Gastroesophageal sphincter (tissue), 4 donors: ENCODE measurements around the gene DZANK1. TPM values are rescaled to one million over a fixed set of nuclear protein-coding genes. Genes with fewer than 3 reads are reported as not detected.

ENCODE experiments used
- ATAC-seq: fragments of 150-250 bp; one replicate; pipeline ENCODE4 v1.9.1; 2016; ENCODE audit warnings: mild to moderate bottlenecking, moderate library complexity
- H3K27ac ChIP-seq, 4 donors: fragments of 200-600 bp; sonication (generic) in 3 of 4; 1 replicate in 3 of 4; 2 replicates in 1 of 4; pipeline ENCODE4 v1.5.1; 2016 to 2019
- H3K27me3 ChIP-seq: fragments of 200-600 bp; sonication (generic); one replicate; pipeline ENCODE4 v1.5.1; 2019
- H3K36me3 ChIP-seq, 2 donors: fragments of 200-600 bp; sonication (generic); one replicate each; pipeline ENCODE4 v1.5.1; 2019; ENCODE audit warnings: control low read depth in 1 of 2
- H3K4me1 ChIP-seq, 3 donors: fragments of 200-600 bp; sonication (generic); 1 replicate in 2 of 3; 2 replicates in 1 of 3; pipeline ENCODE4 v1.5.1; 2016 to 2019; ENCODE audit warnings: control low read depth in 2 of 3
- H3K4me3 ChIP-seq, 2 donors: fragments of 200-600 bp; sonication (generic); one replicate each; pipeline ENCODE4 v1.5.1; 2019; ENCODE audit warnings: mild to moderate bottlenecking in 1 of 2, moderate library complexity in 1 of 2
- H3K9me3 ChIP-seq, 3 donors: fragments of 200-600 bp; sonication (generic); one replicate each; pipeline ENCODE4 v1.5.1; 2017 to 2019; ENCODE audit warnings: control low read depth in 2 of 3
- EP300 ChIP-seq: sonication (generic); formaldehyde crosslinking; IDR thresholded peaks from one replicate; pipeline ENCODE4 v1.6.1; 2017; ENCODE audit warnings: antibody characterized with exemption, mild to moderate bottlenecking
- POLR2A ChIP-seq, 2 donors: fragments of 450-650 bp; IDR thresholded peaks; one replicate each; pipeline ENCODE4 v1.6.1; 2017; ENCODE audit warnings: antibody characterized with exemption in 2 of 2, mild to moderate bottlenecking in 2 of 2, moderate library complexity in 1 of 2
- POLR2AphosphoS5 ChIP-seq: sonication (generic); formaldehyde crosslinking; IDR thresholded peaks from one replicate; pipeline ENCODE4 v1.6.1; 2017; ENCODE audit warnings: antibody characterized with exemption
- WGBS, 2 donors: methylation state at CpG; one replicate each; pipeline ENCODE4 v1.1.5; 2018; ENCODE audit warnings: low coverage in 1 of 2; 5-methylcytosine and 5-hydroxymethylcytosine counted together
- total RNA-seq, 4 donors: library from RNA; depleted of rRNA; stranded (reverse); fragments of >200 nt; gene quantifications; one replicate each; pipeline ENCODE4 v1.1.0, GENCODE V29; 2016
- TF ChIP-seq, protein P1 (sequence below), 4 experiments: fragments of 200-600 bp in 2 of 4; fragments of 450-650 bp in 2 of 4; sonication (generic) in 1 of 4; IDR thresholded peaks; one replicate each; pipeline ENCODE4 v1.5.1; 2017 to 2019; ENCODE audit warnings: antibody characterized with exemption in 4 of 4, mild to moderate bottlenecking in 2 of 4, moderate library complexity in 2 of 4

The DZANK1 gene
- total RNA-seq, 4 donors from 2014 or later = 1.4 to 2.3 (median 2.0) TPM

DNA sequence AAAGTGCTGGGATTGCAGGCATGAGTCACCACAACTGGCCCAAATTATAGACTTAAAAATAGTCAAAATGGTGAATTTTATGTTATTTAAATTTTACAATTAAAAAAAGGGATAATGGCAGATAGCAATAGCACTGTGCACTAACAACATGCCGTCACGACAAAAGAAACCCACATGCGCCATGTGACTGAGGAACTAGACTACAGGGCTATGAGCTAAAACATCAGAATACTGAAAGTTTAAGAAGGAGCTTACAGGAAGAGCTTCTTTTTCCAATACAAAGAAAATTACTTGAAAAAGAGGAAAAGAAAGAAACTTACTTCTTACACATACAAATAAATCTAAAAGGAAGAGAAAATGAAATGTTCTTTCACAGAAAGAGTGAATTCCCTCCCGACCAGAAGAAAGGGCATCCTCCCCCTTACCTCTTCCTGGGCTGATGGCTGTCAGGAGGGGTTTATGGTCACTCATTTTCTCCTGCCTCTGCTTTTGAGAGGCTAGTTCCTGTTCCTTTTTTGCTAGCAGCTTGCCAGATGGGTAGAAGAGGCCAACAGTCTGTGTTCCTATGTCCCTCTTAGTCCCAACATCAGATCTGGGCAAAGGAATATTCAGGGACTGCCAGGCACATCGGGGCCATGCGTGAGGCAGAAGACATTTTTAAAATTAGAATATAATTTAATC, 54.5 kb downstream of the DZANK1 start:
- Histone ChIP-seq H3K27ac (no peak overlapping the region), H3K27me3 (no peaks in the 10 kb centered on the region), H3K9me3 (no peaks in the 10 kb centered on the region), H3K36me3 (no peaks in the 10 kb centered on the region), H3K4me1 (no peaks in the 10 kb centered on the region), H3K4me3 (no peak overlapping the region)
- TF ChIP-seq EP300 = no peak
- TF ChIP-seq POLR2A (IDR thresholded peaks at IDR 0.05) = no peak
- TF ChIP-seq, protein P1, sequence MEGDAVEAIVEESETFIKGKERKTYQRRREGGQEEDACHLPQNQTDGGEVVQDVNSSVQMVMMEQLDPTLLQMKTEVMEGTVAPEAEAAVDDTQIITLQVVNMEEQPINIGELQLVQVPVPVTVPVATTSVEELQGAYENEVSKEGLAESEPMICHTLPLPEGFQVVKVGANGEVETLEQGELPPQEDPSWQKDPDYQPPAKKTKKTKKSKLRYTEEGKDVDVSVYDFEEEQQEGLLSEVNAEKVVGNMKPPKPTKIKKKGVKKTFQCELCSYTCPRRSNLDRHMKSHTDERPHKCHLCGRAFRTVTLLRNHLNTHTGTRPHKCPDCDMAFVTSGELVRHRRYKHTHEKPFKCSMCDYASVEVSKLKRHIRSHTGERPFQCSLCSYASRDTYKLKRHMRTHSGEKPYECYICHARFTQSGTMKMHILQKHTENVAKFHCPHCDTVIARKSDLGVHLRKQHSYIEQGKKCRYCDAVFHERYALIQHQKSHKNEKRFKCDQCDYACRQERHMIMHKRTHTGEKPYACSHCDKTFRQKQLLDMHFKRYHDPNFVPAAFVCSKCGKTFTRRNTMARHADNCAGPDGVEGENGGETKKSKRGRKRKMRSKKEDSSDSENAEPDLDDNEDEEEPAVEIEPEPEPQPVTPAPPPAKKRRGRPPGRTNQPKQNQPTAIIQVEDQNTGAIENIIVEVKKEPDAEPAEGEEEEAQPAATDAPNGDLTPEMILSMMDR (IDR thresholded peaks at IDR 0.05) = no peak
- no peak for TF ChIP-seq POLR2AphosphoS5
- 72 to 83% methylated on average over 6 of the region's 6 CpGs for WGBS, 2 donors
- no peak for ATAC-seq

DNA sequence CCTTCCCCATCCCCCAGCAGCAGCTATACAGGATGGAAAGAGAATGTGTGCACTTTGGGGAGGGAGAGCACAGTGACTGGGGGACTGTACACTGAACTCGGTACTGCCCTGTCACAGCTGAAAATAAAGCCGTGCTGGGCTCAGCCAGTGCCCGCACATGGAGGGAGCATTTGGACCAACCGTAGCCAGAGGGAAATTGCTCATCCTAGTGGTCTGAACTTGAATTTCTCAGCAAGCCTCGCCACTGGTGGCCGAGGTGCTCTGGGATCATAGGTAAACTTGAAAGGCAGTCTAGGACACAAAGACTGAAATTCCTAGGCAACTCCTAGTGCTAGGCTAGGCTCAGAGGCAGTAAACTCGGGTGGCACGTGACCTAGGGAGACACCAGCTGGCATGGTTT, 61.0 kb downstream of the DZANK1 start:
- Histone ChIP-seq H3K4me1 (no peaks in the 10 kb centered on the region), H3K27ac (no peak overlapping the region), H3K9me3 (peaks cover 0 to 13% (median 0%) of the 10 kb centered on the region in 3 donors), H3K27me3 (no peaks in the 10 kb centered on the region), H3K36me3 (peaks cover 0 to 35% of the 10 kb centered on the region in 2 donors), H3K4me3 (no peak overlapping the region)
- TF ChIP-seq POLR2AphosphoS5 (no peak), POLR2A (IDR thresholded peaks at IDR 0.05) (no peak), EP300 (no peak)
- TF ChIP-seq, protein P1 (IDR thresholded peaks at IDR 0.05) = no peak
- WGBS, 2 donors = no CpG with 5 or more reads among the region's 8 CpGs
- ATAC-seq = no peak

DNA sequence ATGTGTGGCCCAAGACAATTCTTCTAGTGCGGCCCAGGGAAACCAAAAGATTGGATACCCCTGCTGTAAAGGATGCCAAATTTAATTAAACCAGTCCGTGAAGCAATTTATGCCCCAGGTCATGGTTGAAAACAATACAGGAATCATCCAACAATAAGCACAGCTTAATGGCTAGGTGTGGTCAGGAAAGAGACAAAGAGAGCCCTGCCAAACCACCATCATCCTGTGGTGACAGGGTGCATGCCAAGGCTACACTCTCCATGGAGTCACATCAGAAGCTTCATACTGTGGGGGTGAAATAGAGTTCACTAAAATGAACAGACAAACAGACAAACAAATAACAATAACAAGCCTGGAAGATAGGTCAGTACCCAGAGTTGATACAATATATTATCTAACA, 62.7 kb downstream of the DZANK1 start:
- H3K27me3 ChIP-seq = no peaks in the 10 kb centered on the region
- peaks cover 0 to 35% of the 10 kb centered on the region in 2 donors for H3K36me3 ChIP-seq
- peaks cover 0 to 13% (median 0%) of the 10 kb centered on the region in 3 donors for H3K9me3 ChIP-seq
- 69% methylated on average over 2 of the region's 2 CpGs; no CpG with 5 or more reads in 1 of the 2 donors for WGBS, 2 donors
- no peak overlapping the region for H3K4me3 ChIP-seq
- no peaks in the 10 kb centered on the region for H3K4me1 ChIP-seq
- TF ChIP-seq EP300 (no peak), POLR2A (IDR thresholded peaks at IDR 0.05) (no peak), POLR2AphosphoS5 (no peak)
- TF ChIP-seq, protein P1 (IDR thresholded peaks at IDR 0.05) = no peak
- H3K27ac ChIP-seq = no peak overlapping the region
- no peak for ATAC-seq

DNA sequence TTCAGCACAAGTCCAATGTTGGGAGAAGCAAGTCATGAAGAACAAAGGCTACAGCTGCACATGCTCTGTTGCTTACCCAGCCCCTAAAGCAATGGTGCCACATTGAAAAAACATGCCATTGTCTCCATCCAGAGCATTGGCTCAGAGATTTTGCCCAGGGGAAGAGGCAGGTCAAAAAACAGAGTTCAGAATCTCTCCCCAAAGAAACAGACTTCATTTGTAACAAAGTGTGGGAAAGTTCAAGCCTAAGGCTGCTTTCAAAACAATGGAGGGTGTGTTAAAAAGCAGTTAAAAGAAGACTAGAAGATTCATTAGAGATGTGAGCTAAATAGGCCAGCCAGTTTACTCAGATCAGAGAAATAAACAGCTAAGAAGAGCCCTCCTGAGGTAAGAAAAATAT, 63.6 kb downstream of the DZANK1 start:
- no peak for ATAC-seq
- H3K27me3 ChIP-seq = no peaks in the 10 kb centered on the region
- no peak overlapping the region for H3K4me3 ChIP-seq
- H3K27ac ChIP-seq = no peak overlapping the region
- no peaks in the 10 kb centered on the region for H3K4me1 ChIP-seq
- peaks cover 0 to 13% (median 0%) of the 10 kb centered on the region in 3 donors for H3K9me3 ChIP-seq
- H3K36me3 ChIP-seq = peaks cover 0 to 36% of the 10 kb centered on the region in 2 donors
- no peak for TF ChIP-seq EP300
- TF ChIP-seq POLR2AphosphoS5 = no peak
- no peak for TF ChIP-seq POLR2A (IDR thresholded peaks at IDR 0.05)

DNA sequence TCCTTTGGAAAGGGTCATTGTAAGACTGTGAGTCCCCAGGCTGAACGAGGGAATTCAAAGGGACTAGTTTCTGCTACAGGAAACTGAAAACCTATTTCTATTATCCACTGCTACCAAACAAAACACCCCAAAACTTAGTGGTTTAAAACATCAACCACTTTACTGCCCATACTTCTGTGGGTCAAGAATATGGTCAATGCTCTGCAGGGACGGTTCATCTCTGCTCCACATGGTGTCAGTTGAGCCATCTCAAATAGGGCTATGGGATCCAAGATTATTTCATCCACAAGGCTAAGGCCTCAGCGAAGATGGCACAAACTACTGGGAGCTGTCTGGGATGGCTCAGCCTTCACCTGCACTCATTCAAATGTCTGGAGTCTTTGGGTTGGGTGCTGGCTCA, 65.5 kb downstream of the DZANK1 start:
- H3K27ac ChIP-seq = no peak overlapping the region
- no peak overlapping the region for H3K4me3 ChIP-seq
- 95 to 100% methylated on average over 1 to 3 of the region's 3 CpGs for WGBS, 2 donors
- no peak for ATAC-seq
- peaks cover 0 to 40% of the 10 kb centered on the region in 2 donors for H3K36me3 ChIP-seq
- H3K27me3 ChIP-seq = no peaks in the 10 kb centered on the region
- H3K4me1 ChIP-seq = no peaks in the 10 kb centered on the region
- TF ChIP-seq, protein P1 (IDR thresholded peaks at IDR 0.05) = no peak
- TF ChIP-seq EP300 = no peak
- peaks cover 0 to 13% (median 0%) of the 10 kb centered on the region in 3 donors for H3K9me3 ChIP-seq
